PC-3 (cell line): ENCODE measurements around the gene CRISPLD2. TPM values are rescaled to one million over a fixed set of nuclear protein-coding genes. Genes with fewer than 3 reads are reported as not detected.

ENCODE experiments used
- ATAC-seq: fragments of 200-7000 bp; cut with Tn5 transposase; 2 replicates; pipeline ENCODE4 v1.9.1; 2020; ENCODE audit warnings: mild to moderate bottlenecking, moderate library complexity
- BruUV-seq: library from RNA; stranded (reverse); fragments of 400-500 nt; replicated peaks from 2 replicates; lab custom pipeline; 2021; lab: Mats Ljungman, UMichigan
- CTCF ChIA-PET: fragments of 300-600 bp; sonication (Branson Sonifier 250); formaldehyde crosslinking; loops from one replicate; lab custom pipeline; 2022; ENCODE audit warnings: antibody characterized with exemption; lab: Charles Lee
- POLR2A ChIA-PET: fragments of 300-600 bp; sonication (Branson Sonifier 250); formaldehyde crosslinking; loops from one replicate; lab custom pipeline; 2022; ENCODE audit warnings: antibody characterized with exemption; ENCODE audit not compliant: unreplicated experiment; lab: Charles Lee
- DNase-seq: peaks from one replicate; pipeline ENCODE4 v3.0.0-alpha.2; 2015
- H2AFZ ChIP-seq: fragments of 300-600 bp; sonication (generic); 2 replicates; pipeline ENCODE4 v1.6.0; 2016; ENCODE audit warnings: antibody characterized with exemption, low read length
- H3F3A ChIP-seq: fragments of 300-600 bp; sonication (generic); one replicate; pipeline ENCODE4 v1.6.0; 2017; ENCODE audit warnings: antibody characterized with exemption, low read length, control low read depth, mild to moderate bottlenecking; ENCODE audit not compliant: unreplicated experiment
- H3K27ac ChIP-seq: fragments of 300-600 bp; sonication (generic); 2 replicates; pipeline ENCODE4 v1.5.1; 2016; ENCODE audit warnings: mild to moderate bottlenecking, low read length
- H3K27me3 ChIP-seq: fragments of 300-600 bp; sonication (generic); 2 replicates; pipeline ENCODE4 v1.6.1; 2016; ENCODE audit warnings: low read length, mixed read lengths
- H3K36me3 ChIP-seq: fragments of 300-600 bp; sonication (generic); 2 replicates; pipeline ENCODE4 v1.6.1; 2016; ENCODE audit warnings: low read depth, mixed run types, low read length, mixed read lengths
- H3K4me1 ChIP-seq: fragments of 300-600 bp; sonication (generic); 2 replicates; pipeline ENCODE4 v1.5.1; 2016; ENCODE audit warnings: low read length; ENCODE audit not compliant: insufficient read depth
- H3K4me2 ChIP-seq: fragments of 300-600 bp; sonication (generic); 2 replicates; pipeline ENCODE4 v1.6.0; 2016; ENCODE audit warnings: low read length
- H3K4me3 ChIP-seq: fragments of 300-600 bp; sonication (generic); 2 replicates; pipeline ENCODE4 v1.5.1; 2016; ENCODE audit warnings: mild to moderate bottlenecking, low read length, mixed read lengths
- H3K79me2 ChIP-seq: fragments of 300-600 bp; sonication (generic); 2 replicates; pipeline ENCODE4 v1.6.1; 2017; ENCODE audit warnings: low read length, mixed read lengths
- H3K9ac ChIP-seq: fragments of 300-600 bp; sonication (generic); 2 replicates; pipeline ENCODE4 v1.6.0; 2016; ENCODE audit warnings: mild to moderate bottlenecking, low read length
- H3K9me2 ChIP-seq: fragments of 300-600 bp; sonication (generic); replicated peaks from 2 replicates; pipeline ENCODE4 v1.6.1; 2016; ENCODE audit warnings: mixed run types, low read length, mixed read lengths
- H3K9me3 ChIP-seq: fragments of 300-600 bp; sonication (generic); 2 replicates; pipeline ENCODE4 v1.6.1; 2016; ENCODE audit warnings: low read length, mixed read lengths
- H4K20me1 ChIP-seq: fragments of 300-600 bp; sonication (generic); 2 replicates; pipeline ENCODE4 v1.6.1; 2016; ENCODE audit warnings: low read length, mixed read lengths
- CTCF ChIP-seq: fragments of 300-600 bp; sonication (generic); conservative IDR thresholded peaks from 2 replicates; pipeline ENCODE4 v1.5.1; 2017; ENCODE audit warnings: antibody characterized with exemption, low read depth, mild to moderate bottlenecking, low read length
- EZH2 ChIP-seq: fragments of 300-600 bp; sonication (generic); IDR thresholded peaks from one replicate; pipeline ENCODE4 v1.6.1; 2017; ENCODE audit warnings: antibody characterized with exemption, mild to moderate bottlenecking, low read length; ENCODE audit not compliant: unreplicated experiment
- EZH2phosphoT487 ChIP-seq: fragments of 300-600 bp; sonication (generic); IDR thresholded peaks from 2 replicates; pipeline ENCODE4 v1.6.1; 2018; ENCODE audit warnings: mild to moderate bottlenecking, antibody characterized with exemption, low read length, borderline replicate concordance
- intact Hi-C: fragments of 100-400 bp; cut with micrococcal nuclease; formaldehyde crosslinking; loops from 2 replicates; pipeline ENCODE4 v1.9.0; 2023
- total RNA-seq: library from RNA; depleted of rRNA; stranded (reverse); fragments of >200 nt; gene quantifications from 2 replicates; pipeline ENCODE4 v1.2.3, GENCODE V29; 2014

The CRISPLD2 gene
- total RNA-seq, 1 experiment from 2014 or later = 2.8 TPM

DNA sequence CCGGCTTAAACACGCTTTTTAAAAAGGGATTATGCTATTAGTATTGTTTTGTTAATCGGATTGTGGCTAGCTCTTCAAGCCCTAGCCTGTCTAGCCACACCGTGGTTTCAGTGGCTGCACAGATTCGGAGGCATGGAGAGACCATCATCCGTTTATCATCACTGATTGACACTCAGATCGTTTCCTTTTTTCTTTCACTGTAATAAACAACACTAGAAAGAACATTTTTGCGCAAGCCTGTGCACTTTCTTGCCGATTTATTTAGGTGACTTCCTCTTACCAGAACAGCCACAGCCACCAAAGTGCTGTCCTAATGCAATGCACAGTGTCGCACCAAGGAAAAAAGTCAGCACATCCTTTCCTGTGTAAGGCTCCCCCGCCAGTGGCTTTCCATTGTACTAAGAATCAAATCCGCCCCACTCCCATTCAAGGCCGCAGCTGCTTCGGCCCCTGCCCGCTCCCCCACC is 78.2 kb downstream of the CRISPLD2 start:
- Histone ChIP-seq H3K4me2 (peak overlapping the region; percentile 19; the same call in 1 of the 2 replicates), H3K4me1 (peaks cover 5% of the 10 kb centered on the region; the same call in 1 of the 2 replicates), H3K9ac (no peak overlapping the region), H2AFZ (0 out of 2 replicates have a peak overlapping the region, but pooled peaks have one; percentile 30), H3K27ac (no peak overlapping the region), H3K36me3 (no peaks in the 10 kb centered on the region), H4K20me1 (no peaks in the 10 kb centered on the region), H3K9me2 (no peaks in the 10 kb centered on the region), H3K79me2 (no peaks in the 10 kb centered on the region), H3F3A (no peaks in the 10 kb centered on the region), H3K27me3 (no peaks in the 10 kb centered on the region), H3K9me3 (no peaks in the 10 kb centered on the region), H3K4me3 (no peak overlapping the region)
- CTCF ChIA-PET = no interaction called here
- intact Hi-C loops = no loop called here
- POLR2A ChIA-PET = no interaction called here
- ATAC-seq = no peak
- no peak for DNase-seq
- TF ChIP-seq EZH2 (no peak), EZH2phosphoT487 (no peak), CTCF (no peak)
- no TSS peak for BruUV-seq

DNA sequence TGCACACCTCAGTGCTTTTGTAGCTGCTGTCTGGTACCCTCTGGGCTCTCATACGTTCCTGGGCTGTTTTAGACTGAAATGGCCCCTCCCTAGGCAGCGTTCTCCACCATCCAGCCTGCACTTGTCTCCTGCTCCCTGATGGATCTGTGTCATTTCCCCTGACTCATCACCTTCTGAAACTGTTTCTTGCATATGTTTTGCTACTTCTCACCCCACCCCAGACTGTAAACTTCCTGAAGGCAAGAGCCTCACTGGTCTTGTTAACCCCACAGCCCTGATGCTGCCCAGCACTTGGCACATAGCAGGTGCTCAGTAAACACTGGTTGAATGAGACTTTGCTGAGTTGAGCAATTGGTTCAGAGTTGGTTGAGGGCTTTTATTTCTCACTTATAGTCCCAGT is 78.7 kb downstream of the CRISPLD2 start:
- Histone ChIP-seq H4K20me1 (no peaks in the 10 kb centered on the region), H3K4me3 (no peak overlapping the region), H3K36me3 (no peaks in the 10 kb centered on the region), H3K4me1 (peaks cover 5% of the 10 kb centered on the region; the same call in 1 of the 2 replicates), H3K27me3 (no peaks in the 10 kb centered on the region), H2AFZ (0 out of 2 replicates have a peak overlapping the region, but pooled peaks have one; percentile 30), H3K4me2 (peak overlapping the region; percentile 19; the same call in 1 of the 2 replicates), H3K9me2 (no peaks in the 10 kb centered on the region), H3K27ac (no peak overlapping the region), H3K79me2 (no peaks in the 10 kb centered on the region), H3K9ac (no peak overlapping the region), H3F3A (no peaks in the 10 kb centered on the region), H3K9me3 (no peaks in the 10 kb centered on the region)
- no peak for TF ChIP-seq CTCF
- no peak for TF ChIP-seq EZH2phosphoT487
- POLR2A ChIA-PET = no interaction called here
- ATAC-seq (peak; percentile 90), DNase-seq (peak; percentile 56)
- intact Hi-C loops = no loop called here
- CTCF ChIA-PET = no interaction called here
- no TSS peak for BruUV-seq

DNA sequence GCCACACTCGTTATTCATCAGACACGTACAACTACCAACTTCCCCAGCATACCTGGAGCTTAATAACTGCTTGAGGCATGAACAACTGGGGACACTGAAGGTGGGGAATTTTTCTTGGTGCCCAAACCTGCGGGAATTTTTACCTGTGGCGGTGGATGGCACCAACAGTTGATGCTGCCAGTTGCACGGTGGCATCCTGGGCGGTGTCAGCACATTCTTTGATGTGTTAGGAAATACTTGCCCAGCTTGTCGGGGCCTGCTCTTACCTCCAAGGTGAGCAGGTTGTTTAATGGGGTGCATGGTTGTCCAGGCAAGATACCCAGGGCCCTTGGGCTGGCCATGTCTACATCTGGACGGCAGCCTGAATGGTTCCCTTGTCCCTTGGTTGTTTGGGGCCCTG is 79.6 kb downstream of the CRISPLD2 start:
- Histone ChIP-seq H2AFZ (no peak overlapping the region), H3K9ac (no peak overlapping the region), H3K9me3 (no peaks in the 10 kb centered on the region), H3K36me3 (no peaks in the 10 kb centered on the region), H3K4me2 (no peak overlapping the region), H4K20me1 (no peaks in the 10 kb centered on the region), H3K27ac (no peak overlapping the region), H3K4me3 (no peak overlapping the region), H3K4me1 (peaks cover 5% of the 10 kb centered on the region; the same call in 1 of the 2 replicates), H3F3A (no peaks in the 10 kb centered on the region), H3K79me2 (no peaks in the 10 kb centered on the region), H3K27me3 (no peaks in the 10 kb centered on the region), H3K9me2 (no peaks in the 10 kb centered on the region)
- ChIA-PET CTCF (no interaction called here), POLR2A (no interaction called here)
- intact Hi-C loops = no loop called here
- no TSS peak for BruUV-seq
- DNase-seq = no peak
- TF ChIP-seq CTCF = no peak
- no peak for TF ChIP-seq EZH2
- no peak for ATAC-seq
